ENCODE results near the gene SLC6A13.

SLC6A13 gene

GRCh38 chr12:213527-213932, 49.1 kb downstream of the SLC6A13 start:
- no peak for DNase-seq

- no peak for DNase-seq
Observed at GRCh38 chr12:212715-213526, 49.7 kb downstream of the SLC6A13 start.

- DNase-seq: no peak
Observed at GRCh38 chr12:212415-212714, 50.3 kb downstream of the SLC6A13 start.

- no peak for DNase-seq
Observed at GRCh38 chr12:211639-212414, 50.8 kb downstream of the SLC6A13 start.

- DNase-seq: no peak
Observed at GRCh38 chr12:211142-211465, 51.5 kb downstream of the SLC6A13 start.

GRCh38 chr12:210277-211141, 52.1 kb downstream of the SLC6A13 start:
- no peak for DNase-seq

GRCh38 chr12:209851-210250, 52.8 kb downstream of the SLC6A13 start:
- no peak for DNase-seq

- DNase-seq: no peak
Observed at GRCh38 chr12:209246-209645, 53.4 kb downstream of the SLC6A13 start.

GRCh38 chr12:208813-209212, 53.8 kb downstream of the SLC6A13 start:
- DNase-seq: no peak

- DNase-seq: no peak
Observed at GRCh38 chr12:207804-208203, 54.8 kb downstream of the SLC6A13 start.

GRCh38 chr12:206746-207440, 55.7 kb downstream of the SLC6A13 start:
- DNase-seq: no peak

GRCh38 chr12:205026-205425, 57.6 kb downstream of the SLC6A13 start:
- DNase-seq: no peak

- no peak for DNase-seq
Observed at GRCh38 chr12:204261-204678, 58.4 kb downstream of the SLC6A13 start.

- peak in 7 of 14 donors; percentile 11 to 53 (median 27) for DNase-seq
Observed at GRCh38 chr12:203462-204260, 59.0 kb downstream of the SLC6A13 start.

GRCh38 chr12:203074-203461, 59.6 kb downstream of the SLC6A13 start:
- no peak for DNase-seq

- peak in 5 of 14 donors; percentile 9 to 83 (median 24) for DNase-seq
Observed at GRCh38 chr12:202081-202731, 60.4 kb downstream of the SLC6A13 start.

- peak in 1 of 14 donors; percentile 20 for DNase-seq
Observed at GRCh38 chr12:201361-201760, 61.3 kb downstream of the SLC6A13 start.

GRCh38 chr12:198705-199104, 63.9 kb downstream of the SLC6A13 start:
- DNase-seq: peak in 1 of 14 donors; percentile 8

GRCh38 chr12:197911-198695, 64.5 kb downstream of the SLC6A13 start:
- DNase-seq: no peak

- no peak for DNase-seq
Observed at GRCh38 chr12:197347-197746, 65.3 kb downstream of the SLC6A13 start.
